ENCODE measurements around the gene EXD3. TPM values are rescaled to one million over a fixed set of nuclear protein-coding genes. Genes with fewer than 3 reads are reported as not detected.
"Not testable (repeated sequence)": the region's sequence is repeated elsewhere in the genome, so short reads cannot be mapped to it uniquely, and the experiment has no call there.

Gene EXD3
- total RNA-seq, 2 experiments from 2014 or later: 17.9 to 18.1 TPM

- H3K9me3 Mint-ChIP-seq, H3K4me3 Mint-ChIP-seq, DNase-seq, H3K27me3 Mint-ChIP-seq, POLR2A ChIA-PET, H3K27ac Mint-ChIP-seq, H3K4me1 Mint-ChIP-seq: not testable (repeated sequence)
- peaks cover 30% of the 10 kb centered on the region for H3K36me3 Mint-ChIP-seq (ENCODE audit: low read depth)
- CTCF ChIA-PET: interaction anchor here (1.2 kb wide), 1 partner anchor 15 kb away, joined by 4 read pairs; the partner anchor contains the start of gene TOR4A
Observed at GRCh38 chr9:137262173-137262908, 160.6 kb downstream of the EXD3 start.

Other genes with a start within 250 kb of the EXD3 start
- gene ANAPC2, start 234.6 kb downstream of the EXD3 start, total RNA-seq: 10 to 100 TPM; 53.3 to 57.8 TPM
- gene SSNA1, start 234.5 kb downstream of the EXD3 start, total RNA-seq: 10 to 100 TPM; 70.0 to 76.3 TPM
- 1 to 10 TPM; 8.5 to 9.4 TPM for gene TPRN, start 222.4 kb downstream of the EXD3 start, total RNA-seq
- gene TMEM203, start 217.5 kb downstream of the EXD3 start, total RNA-seq: 10 to 100 TPM; 28.9 to 29.2 TPM
- gene NDOR1, start 217.5 kb downstream of the EXD3 start, total RNA-seq: 10 to 100 TPM; 27.7 to 30.0 TPM
- 1 to 10 TPM; 2.2 to 2.5 TPM for gene RNF208, start 200.9 kb downstream of the EXD3 start, total RNA-seq
- gene CYSRT1, start 198.0 kb downstream of the EXD3 start, total RNA-seq: under 1 TPM; 0.86 to 0.93 TPM
- under 1 TPM in 1 of 2 experiments, not detected in 1; 0.20 TPM for gene RNF224, start 195.7 kb downstream of the EXD3 start, total RNA-seq
- gene SLC34A3, start 192.3 kb downstream of the EXD3 start, total RNA-seq: not detected
- gene TUBB4B, start 181.9 kb downstream of the EXD3 start, total RNA-seq: 100 to 1,000 TPM; 314 to 319 TPM
- gene STPG3, start 171.9 kb downstream of the EXD3 start, total RNA-seq: not detected
- 10 to 100 TPM; 58.8 to 59.6 TPM for gene NELFB, start 167.8 kb downstream of the EXD3 start, total RNA-seq
- gene TOR4A, start 145.4 kb downstream of the EXD3 start, total RNA-seq: 10 to 100 TPM; 22.4 to 23.2 TPM
- under 1 TPM; 0.71 to 0.75 TPM for gene NRARP, start 120.9 kb downstream of the EXD3 start, total RNA-seq
- gene NOXA1, start 231 bp upstream of the EXD3 start, total RNA-seq: under 1 TPM; 0.50 to 0.73 TPM
- not detected for gene ENTPD8, start 18.2 kb upstream of the EXD3 start, total RNA-seq
- gene NSMF, start 36.2 kb upstream of the EXD3 start, total RNA-seq: 10 to 100 TPM; 29.0 to 31.9 TPM
- 1 to 10 TPM; 4.5 to 5.0 TPM for gene PNPLA7, start 127.2 kb upstream of the EXD3 start, total RNA-seq
- gene MRPL41, start 128.7 kb upstream of the EXD3 start, total RNA-seq: 10 to 100 TPM; 51.6 to 52.6 TPM
- 10 to 100 TPM; 31.9 to 34.2 TPM for gene DPH7, start 155.8 kb upstream of the EXD3 start, total RNA-seq
- 10 to 100 TPM; 24.0 to 25.4 TPM for gene ZMYND19, start 167.3 kb upstream of the EXD3 start, total RNA-seq
- gene ARRDC1, start 182.5 kb upstream of the EXD3 start, total RNA-seq: 10 to 100 TPM; 49.8 to 55.9 TPM
- 10 to 100 TPM; 87.1 to 91.4 TPM for gene EHMT1, start 195.8 kb upstream of the EXD3 start, total RNA-seq